HFFc6 (cell line): ENCODE measurements around the gene PCGF1. TPM values are rescaled to one million over a fixed set of nuclear protein-coding genes. Genes with fewer than 3 reads are reported as not detected.

Experiments used
- DNase-seq: peaks from one replicate; pipeline ENCODE4 v3.0.0-alpha.2; 2018
- H3K27ac Mint-ChIP-seq: 2 replicates; pipeline ENCODE4 v1.8.0; 2020; ENCODE audit warnings: mild to moderate bottlenecking, mixed read lengths
- H3K27me3 Mint-ChIP-seq: 2 replicates; pipeline ENCODE4 v1.8.0; 2021; ENCODE audit warnings: mild to moderate bottlenecking, moderate library complexity, mixed read lengths; ENCODE audit not compliant: insufficient read depth
- H3K36me3 Mint-ChIP-seq: 2 replicates; pipeline ENCODE4 v1.8.0; 2021; ENCODE audit warnings: low read depth, mixed read lengths
- H3K4me1 Mint-ChIP-seq: 2 replicates; pipeline ENCODE4 v1.8.0; 2020; ENCODE audit warnings: low read depth, mixed read lengths
- H3K4me3 Mint-ChIP-seq: 2 replicates; pipeline ENCODE4 v1.8.0; 2020; ENCODE audit warnings: mild to moderate bottlenecking, moderate library complexity, mixed read lengths
- H3K9me3 Mint-ChIP-seq: 2 replicates; pipeline ENCODE4 v1.8.0; 2020; ENCODE audit warnings: mild to moderate bottlenecking, mixed read lengths
- total RNA-seq, 6 experiments: library from RNA; stranded (reverse); fragmentation: NEBNext Ultra II Directional; extraction: Animal tissue kit (Norgen Biotek cat#: 25700); gene quantifications; 2 replicates in 1 of 6; 3 replicates in 5 of 6; pipeline ENCODE4 v1.2.3, GENCODE V29; 2021
- TF ChIP-seq, protein P1 (sequence below): fragments of 200-600 bp; sonication (generic); IDR thresholded peaks from 2 replicates; pipeline ENCODE4 v1.5.0; 2021; ENCODE audit warnings: antibody characterized with exemption, mild to moderate bottlenecking

PCGF1 gene
- total RNA-seq, 6 experiments from 2014 or later = 26.0 to 33.8 (median 29.3) TPM

DNA sequence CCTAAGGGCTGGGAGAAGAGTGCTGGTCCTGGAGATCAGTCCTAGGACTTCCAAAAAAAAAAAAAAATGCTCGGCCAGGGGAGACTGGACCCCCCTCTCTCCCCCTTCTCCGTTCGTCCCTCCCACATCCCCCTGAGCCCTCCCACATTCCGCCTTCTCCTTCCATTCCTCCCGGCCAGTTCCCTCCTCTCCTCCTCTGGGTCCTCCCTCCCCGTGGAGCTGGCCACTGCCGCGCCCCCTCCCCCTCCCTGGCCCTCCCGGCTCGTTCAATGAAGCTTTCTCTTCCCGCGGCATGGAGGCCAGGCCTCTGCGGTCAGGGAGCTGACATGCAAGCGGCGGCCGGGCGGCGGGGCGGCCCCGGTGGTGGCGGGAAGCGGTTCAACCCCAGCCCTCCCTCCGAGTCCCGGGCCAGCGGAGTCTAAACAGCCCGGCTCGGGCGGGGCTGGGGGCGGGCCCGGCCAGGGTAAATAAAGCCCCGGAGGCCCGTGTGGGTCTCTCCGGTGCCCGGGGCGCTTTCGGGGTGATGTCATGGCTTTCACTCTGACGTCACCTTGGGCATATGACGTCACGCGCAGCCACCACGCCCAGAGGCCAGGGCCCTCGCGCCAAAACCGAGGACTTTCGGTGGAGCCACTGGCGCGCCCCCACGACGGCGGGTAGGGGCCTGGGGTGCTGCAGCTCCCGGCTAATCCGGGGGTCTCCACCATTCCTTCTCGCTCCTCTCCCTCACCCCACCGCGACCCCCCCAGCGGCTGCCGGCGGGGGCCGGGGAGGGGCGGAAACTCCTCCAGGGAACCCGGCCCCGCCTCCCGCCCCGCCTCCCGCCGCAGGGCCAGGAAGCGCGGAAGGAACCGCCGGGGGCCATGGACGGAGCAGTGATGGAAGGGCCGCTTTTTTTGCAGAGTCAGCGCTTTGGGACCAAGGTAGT is 46.7 kb upstream of the PCGF1 start, which contains the start of the genes DOK1 and LOXL3:
TSS of gene DOK1 (plus strand) at position 829 of the 928 bp plus-strand sequence. CDS start at position 864, 35 bp downstream.
TSS of gene LOXL3 (minus strand) at position 51 of the 928 bp plus-strand sequence. CDS start 1,308 bp downstream, outside the sequence.
- Mint-ChIP-seq H3K27ac (peak within 1 kb of the TSS; percentile 84), H3K9me3 (no peaks in the 10 kb centered on the region), H3K27me3 (peaks cover 7% of the 10 kb centered on the region), H3K36me3 (peaks cover 13% of the 10 kb centered on the region), H3K4me1 (peaks cover 36% of the 10 kb centered on the region), H3K4me3 (peak within 1 kb of the TSS; percentile 91)
- TF ChIP-seq, protein P1, sequence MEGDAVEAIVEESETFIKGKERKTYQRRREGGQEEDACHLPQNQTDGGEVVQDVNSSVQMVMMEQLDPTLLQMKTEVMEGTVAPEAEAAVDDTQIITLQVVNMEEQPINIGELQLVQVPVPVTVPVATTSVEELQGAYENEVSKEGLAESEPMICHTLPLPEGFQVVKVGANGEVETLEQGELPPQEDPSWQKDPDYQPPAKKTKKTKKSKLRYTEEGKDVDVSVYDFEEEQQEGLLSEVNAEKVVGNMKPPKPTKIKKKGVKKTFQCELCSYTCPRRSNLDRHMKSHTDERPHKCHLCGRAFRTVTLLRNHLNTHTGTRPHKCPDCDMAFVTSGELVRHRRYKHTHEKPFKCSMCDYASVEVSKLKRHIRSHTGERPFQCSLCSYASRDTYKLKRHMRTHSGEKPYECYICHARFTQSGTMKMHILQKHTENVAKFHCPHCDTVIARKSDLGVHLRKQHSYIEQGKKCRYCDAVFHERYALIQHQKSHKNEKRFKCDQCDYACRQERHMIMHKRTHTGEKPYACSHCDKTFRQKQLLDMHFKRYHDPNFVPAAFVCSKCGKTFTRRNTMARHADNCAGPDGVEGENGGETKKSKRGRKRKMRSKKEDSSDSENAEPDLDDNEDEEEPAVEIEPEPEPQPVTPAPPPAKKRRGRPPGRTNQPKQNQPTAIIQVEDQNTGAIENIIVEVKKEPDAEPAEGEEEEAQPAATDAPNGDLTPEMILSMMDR = no peak
- DNase-seq = peak; percentile 86

DNA sequence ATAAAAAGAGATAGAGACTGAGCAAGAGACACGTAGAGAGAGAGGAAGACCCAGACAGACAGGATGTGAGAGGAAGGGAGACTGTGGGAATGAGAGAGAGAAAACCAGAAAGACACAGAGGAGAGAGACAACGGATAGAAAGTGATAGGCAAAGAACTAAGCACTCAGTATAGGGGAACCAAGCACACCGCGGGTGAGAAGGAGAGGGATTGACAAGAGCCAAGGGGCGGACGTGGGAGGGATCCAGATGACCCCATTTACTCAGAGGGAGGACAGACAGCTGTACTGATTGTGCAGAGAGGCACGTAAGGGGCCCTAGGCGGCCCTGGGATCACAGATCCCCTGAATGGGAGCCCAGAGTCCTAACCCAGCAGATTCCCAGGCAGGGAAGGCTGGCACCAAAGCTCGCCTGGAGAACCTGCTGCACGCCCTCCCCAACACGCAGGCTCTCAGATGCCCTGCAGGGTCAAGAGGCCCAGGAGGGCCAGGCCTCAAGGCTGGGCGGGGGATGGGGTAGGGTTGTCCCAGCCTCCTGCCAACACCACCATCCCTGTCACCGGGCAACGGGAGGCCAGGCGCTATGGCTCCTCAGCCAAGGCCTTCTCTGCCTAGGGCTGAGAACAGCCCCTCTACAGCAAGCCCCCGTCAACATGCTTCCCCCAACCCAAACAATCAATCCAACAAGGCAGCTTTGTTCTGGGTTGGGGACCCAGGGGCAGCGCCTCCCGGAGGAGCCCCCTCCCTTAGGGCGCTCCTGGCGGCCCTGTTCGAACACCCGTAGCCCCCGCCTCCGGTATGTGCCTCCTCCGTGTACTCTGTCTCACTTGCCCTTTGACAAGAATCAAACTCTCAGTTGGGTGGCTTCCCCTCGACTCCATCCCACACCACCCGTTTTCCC is 45.7 kb upstream of the PCGF1 start:
- Mint-ChIP-seq H3K36me3 (peaks cover 13% of the 10 kb centered on the region), H3K27me3 (peaks cover 7% of the 10 kb centered on the region), H3K4me3 (peak overlapping the region; percentile 91), H3K4me1 (peaks cover 41% of the 10 kb centered on the region), H3K27ac (peak overlapping the region; percentile 84), H3K9me3 (no peaks in the 10 kb centered on the region)
- no peak for DNase-seq
- TF ChIP-seq, protein P1 = no peak

DNA sequence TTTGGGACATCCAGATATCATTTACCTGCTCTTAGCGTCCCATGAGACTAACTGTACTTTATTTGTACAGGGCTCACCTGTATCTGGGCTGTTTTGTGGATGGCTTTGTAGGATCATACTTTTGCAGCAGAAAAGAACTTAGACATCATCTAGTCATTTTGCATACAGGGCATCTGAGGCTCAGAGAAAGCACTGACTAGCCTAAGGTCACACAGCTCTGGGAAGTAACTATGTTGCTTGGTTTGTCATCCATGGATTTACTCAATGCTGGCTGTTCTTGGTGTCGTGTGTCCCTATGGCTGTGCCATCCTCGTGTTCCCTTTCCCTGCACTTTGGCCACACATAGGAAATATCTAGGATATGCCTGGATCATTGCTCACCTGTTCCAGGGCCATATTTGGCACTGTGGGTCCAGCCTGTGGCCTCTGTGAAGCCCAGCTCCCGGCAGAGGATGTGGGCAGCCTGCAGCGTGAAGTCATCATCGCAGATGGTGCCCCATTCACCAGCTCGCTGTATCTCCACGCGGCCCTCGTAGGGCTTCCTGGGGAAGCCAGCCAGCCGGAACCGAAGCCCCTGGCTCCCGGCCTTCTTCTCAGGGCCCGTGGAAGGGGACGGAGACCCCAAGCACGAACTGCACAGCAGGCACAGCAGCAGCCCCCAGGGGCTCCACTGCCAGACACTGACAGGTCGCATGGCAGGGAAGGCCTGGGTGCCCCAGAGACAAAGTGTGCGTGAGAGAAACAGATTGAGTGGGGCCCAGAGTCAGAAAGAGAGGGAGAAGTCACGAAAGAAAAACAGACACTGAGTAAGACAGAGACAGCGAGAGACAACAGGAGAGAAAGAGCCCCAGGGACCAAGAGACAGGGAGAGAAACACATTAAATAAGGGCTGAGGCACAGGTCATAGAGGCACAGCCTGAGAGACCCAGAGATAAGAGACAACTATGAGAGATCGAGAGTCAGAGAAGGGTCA is 44.7 kb upstream of the PCGF1 start:
- peaks cover 16% of the 10 kb centered on the region for H3K36me3 Mint-ChIP-seq
- no peaks in the 10 kb centered on the region for H3K9me3 Mint-ChIP-seq
- DNase-seq = no peak
- H3K27ac Mint-ChIP-seq = peak overlapping the region; percentile 84
- peak overlapping the region; percentile 91 for H3K4me3 Mint-ChIP-seq
- H3K27me3 Mint-ChIP-seq = peaks cover 5% of the 10 kb centered on the region
- H3K4me1 Mint-ChIP-seq = peaks cover 44% of the 10 kb centered on the region
- TF ChIP-seq, protein P1 = no peak

DNA sequence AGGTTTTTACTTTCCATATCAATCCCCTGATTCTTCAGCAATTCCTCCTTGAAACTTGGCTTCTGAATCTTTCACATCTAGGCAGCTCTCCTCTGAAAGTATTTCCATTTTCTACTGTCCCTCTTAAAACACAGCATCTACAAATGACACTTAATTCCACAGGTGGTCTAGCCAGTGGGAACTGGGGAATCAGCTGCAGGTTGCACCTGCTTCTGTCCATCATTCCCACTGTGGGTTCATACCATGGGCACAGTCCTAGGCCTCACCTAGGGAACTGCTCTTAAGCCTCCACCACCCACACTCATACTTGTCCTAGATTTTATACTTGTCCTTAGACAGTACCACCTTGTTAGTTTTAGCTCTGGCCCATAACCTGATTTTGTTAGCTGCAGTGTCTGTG is 44.0 kb upstream of the PCGF1 start:
- Mint-ChIP-seq H3K36me3 (peaks cover 18% of the 10 kb centered on the region), H3K27me3 (peaks cover 5% of the 10 kb centered on the region), H3K4me3 (peak overlapping the region; percentile 91), H3K4me1 (peaks cover 44% of the 10 kb centered on the region), H3K9me3 (no peaks in the 10 kb centered on the region), H3K27ac (peak overlapping the region; percentile 28)
- TF ChIP-seq, protein P1 = no peak
- no peak for DNase-seq
